ENCODE data around the gene LYG2.

GRCh38 chr2:99299580-99299979 is 44.1 kb upstream of the LYG2 start:
- TF ChIP-seq SUZ12 (IDR thresholded peaks at IDR 0.05) (no peak), FOXA1 (IDR thresholded peaks at IDR 0.05) (no peak), FOXM1 (IDR thresholded peaks at IDR 0.05; ENCODE audit: borderline replicate concordance) (no peak), PKNOX1 (IDR thresholded peaks at IDR 0.05) (no peak)

Measured in HEK293T (cell line).